Measurements from ENCODE around the gene SMIM44.

The SMIM44 gene

DNA sequence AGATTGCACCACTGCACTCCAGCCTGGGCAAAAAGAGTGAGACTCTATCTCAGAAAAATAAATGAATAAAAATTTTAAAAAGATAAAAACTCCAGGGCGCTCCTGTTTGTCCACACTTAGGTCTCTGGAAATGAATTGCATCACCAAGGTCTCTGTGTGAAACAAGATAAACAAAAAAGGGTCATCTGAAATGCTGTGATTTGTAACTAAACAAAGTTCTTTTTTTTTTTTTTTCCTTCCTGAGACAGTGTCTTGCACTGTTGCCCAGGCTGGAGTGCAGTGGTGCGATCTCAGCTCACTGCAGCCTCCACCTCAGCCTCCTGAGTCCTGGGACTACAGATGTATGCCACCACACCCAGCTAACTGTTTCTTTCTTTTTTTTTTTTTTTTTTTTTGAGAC is 34.4 kb upstream of the SMIM44 start (continued):
- TF ChIP-seq, protein P1, sequence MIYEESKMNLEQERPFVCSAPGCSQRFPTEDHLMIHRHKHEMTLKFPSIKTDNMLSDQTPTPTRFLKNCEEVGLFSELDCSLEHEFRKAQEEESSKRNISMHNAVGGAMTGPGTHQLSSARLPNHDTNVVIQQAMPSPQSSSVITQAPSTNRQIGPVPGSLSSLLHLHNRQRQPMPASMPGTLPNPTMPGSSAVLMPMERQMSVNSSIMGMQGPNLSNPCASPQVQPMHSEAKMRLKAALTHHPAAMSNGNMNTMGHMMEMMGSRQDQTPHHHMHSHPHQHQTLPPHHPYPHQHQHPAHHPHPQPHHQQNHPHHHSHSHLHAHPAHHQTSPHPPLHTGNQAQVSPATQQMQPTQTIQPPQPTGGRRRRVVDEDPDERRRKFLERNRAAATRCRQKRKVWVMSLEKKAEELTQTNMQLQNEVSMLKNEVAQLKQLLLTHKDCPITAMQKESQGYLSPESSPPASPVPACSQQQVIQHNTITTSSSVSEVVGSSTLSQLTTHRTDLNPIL (CRISPR knock-in tag; IDR thresholded peaks at IDR 0.05; ENCODE audit: low read depth) = no peak
- TF ChIP-seq, protein P2, sequence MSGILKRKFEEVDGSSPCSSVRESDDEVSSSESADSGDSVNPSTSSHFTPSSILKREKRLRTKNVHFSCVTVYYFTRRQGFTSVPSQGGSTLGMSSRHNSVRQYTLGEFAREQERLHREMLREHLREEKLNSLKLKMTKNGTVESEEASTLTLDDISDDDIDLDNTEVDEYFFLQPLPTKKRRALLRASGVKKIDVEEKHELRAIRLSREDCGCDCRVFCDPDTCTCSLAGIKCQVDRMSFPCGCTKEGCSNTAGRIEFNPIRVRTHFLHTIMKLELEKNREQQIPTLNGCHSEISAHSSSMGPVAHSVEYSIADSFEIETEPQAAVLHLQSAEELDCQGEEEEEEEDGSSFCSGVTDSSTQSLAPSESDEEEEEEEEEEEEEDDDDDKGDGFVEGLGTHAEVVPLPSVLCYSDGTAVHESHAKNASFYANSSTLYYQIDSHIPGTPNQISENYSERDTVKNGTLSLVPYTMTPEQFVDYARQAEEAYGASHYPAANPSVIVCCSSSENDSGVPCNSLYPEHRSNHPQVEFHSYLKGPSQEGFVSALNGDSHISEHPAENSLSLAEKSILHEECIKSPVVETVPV (CRISPR knock-in tag; IDR thresholded peaks at IDR 0.05) = no peak
- TF ChIP-seq ZNF8 (CRISPR knock-in tag; IDR thresholded peaks at IDR 0.05) (no peak), ZNF565 (CRISPR knock-in tag; conservative IDR thresholded peaks at IDR 0.05; ENCODE audit: low read depth) (no peak)

DNA sequence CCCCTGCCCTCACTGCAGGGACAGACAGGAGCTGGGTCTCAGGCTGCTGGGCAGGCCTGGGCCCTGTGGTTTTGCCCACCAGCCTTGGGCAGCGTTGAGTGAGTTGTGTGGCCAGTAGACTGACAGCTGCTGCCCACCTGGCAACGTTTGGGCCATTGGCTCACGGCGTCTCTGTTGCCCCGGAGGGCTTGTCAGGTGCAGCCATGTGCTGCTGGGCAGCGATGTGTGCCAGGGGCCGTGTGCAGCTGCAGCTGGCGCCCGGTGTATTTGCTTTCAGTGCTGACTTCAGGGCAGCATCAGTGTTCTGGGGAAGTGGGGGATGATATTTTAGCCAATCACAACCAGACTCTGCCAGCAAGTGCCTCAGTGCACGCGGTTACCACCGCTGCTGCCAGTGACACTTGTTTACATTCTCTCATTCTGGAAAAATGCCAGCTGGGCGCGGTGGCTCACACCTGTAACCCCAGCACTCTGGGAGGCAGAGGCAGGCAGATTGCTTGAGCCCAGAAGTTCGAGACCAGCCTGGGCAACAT is 33.5 kb upstream of the SMIM44 start:
- no peak for TF ChIP-seq ZNF565 (CRISPR knock-in tag; conservative IDR thresholded peaks at IDR 0.05; ENCODE audit: low read depth)
- TF ChIP-seq, protein P3, sequence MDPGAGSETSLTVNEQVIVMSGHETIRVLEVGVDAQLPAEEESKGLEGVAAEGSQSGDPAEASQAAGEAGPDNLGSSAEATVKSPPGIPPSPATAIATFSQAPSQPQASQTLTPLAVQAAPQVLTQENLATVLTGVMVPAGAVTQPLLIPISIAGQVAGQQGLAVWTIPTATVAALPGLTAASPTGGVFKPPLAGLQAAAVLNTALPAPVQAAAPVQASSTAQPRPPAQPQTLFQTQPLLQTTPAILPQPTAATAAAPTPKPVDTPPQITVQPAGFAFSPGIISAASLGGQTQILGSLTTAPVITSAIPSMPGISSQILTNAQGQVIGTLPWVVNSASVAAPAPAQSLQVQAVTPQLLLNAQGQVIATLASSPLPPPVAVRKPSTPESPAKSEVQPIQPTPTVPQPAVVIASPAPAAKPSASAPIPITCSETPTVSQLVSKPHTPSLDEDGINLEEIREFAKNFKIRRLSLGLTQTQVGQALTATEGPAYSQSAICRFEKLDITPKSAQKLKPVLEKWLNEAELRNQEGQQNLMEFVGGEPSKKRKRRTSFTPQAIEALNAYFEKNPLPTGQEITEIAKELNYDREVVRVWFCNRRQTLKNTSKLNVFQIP (CRISPR knock-in tag; IDR thresholded peaks at IDR 0.05; ENCODE audit: borderline replicate concordance, low read depth) = no peak
- TF ChIP-seq PPARA (CRISPR knock-in tag; IDR thresholded peaks at IDR 0.05; ENCODE audit: borderline replicate concordance) = no peak
- TF ChIP-seq ZC3H10 (CRISPR knock-in tag; IDR thresholded peaks at IDR 0.05) = no peak
- no peak for TF ChIP-seq ZFP30 (CRISPR knock-in tag; IDR thresholded peaks at IDR 0.05)
- TF ChIP-seq BACH2 (CRISPR knock-in tag; IDR thresholded peaks at IDR 0.05; ENCODE audit: borderline replicate concordance) = no peak
- TF ChIP-seq, protein P1 (CRISPR knock-in tag; IDR thresholded peaks at IDR 0.05; ENCODE audit: low read depth) = no peak
- no peak for TF ChIP-seq ARNTL (CRISPR knock-in tag; IDR thresholded peaks at IDR 0.05; ENCODE audit: borderline replicate concordance, low read depth)
- no peak for TF ChIP-seq ZNF70 (CRISPR knock-in tag; IDR thresholded peaks at IDR 0.05)
- TF ChIP-seq, protein P4, sequence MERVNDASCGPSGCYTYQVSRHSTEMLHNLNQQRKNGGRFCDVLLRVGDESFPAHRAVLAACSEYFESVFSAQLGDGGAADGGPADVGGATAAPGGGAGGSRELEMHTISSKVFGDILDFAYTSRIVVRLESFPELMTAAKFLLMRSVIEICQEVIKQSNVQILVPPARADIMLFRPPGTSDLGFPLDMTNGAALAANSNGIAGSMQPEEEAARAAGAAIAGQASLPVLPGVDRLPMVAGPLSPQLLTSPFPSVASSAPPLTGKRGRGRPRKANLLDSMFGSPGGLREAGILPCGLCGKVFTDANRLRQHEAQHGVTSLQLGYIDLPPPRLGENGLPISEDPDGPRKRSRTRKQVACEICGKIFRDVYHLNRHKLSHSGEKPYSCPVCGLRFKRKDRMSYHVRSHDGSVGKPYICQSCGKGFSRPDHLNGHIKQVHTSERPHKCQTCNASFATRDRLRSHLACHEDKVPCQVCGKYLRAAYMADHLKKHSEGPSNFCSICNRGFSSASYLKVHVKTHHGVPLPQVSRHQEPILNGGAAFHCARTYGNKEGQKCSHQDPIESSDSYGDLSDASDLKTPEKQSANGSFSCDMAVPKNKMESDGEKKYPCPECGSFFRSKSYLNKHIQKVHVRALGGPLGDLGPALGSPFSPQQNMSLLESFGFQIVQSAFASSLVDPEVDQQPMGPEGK (CRISPR knock-in tag; IDR thresholded peaks at IDR 0.05; ENCODE audit: borderline replicate concordance) = no peak
- no peak for TF ChIP-seq ISL1 (CRISPR knock-in tag; IDR thresholded peaks at IDR 0.05)
- no peak for ATAC-seq

DNA sequence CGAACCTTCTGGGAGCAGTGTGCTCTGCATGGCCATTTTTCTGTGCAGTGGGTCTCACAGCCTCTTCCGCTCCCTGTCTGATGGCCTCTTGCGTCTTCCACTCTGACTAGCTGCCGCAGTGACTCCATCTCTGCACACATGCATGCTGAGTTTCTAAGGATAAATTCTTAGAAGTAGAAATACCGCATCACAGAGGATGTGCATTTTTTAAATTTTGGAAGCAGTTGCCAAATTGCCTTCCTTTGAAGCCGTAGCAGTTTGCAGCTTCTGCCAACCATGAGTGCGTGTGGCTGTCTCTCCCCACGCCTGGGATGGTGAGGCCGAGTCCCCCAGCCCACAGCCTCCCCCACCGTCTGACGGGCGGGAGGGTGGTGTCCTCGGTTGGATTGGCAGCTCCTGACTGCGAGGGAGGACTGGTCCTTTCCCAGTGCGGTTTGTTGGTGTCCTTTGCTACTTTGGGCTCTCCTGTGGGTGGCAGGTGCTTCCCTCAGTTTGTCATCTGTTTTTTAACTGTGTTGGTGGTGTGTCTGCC is 32.7 kb upstream of the SMIM44 start:
- ATAC-seq = no peak
- TF ChIP-seq ZNF8 (CRISPR knock-in tag; IDR thresholded peaks at IDR 0.05) (no peak), RARB (CRISPR knock-in tag; IDR thresholded peaks at IDR 0.05) (no peak), TCF4 (CRISPR knock-in tag; IDR thresholded peaks at IDR 0.05; ENCODE audit: borderline replicate concordance) (no peak), CSDC2 (CRISPR knock-in tag; IDR thresholded peaks at IDR 0.05) (no peak), ESRRG (CRISPR knock-in tag; IDR thresholded peaks at IDR 0.05) (no peak), ZFP30 (CRISPR knock-in tag; IDR thresholded peaks at IDR 0.05) (no peak), BACH2 (CRISPR knock-in tag; IDR thresholded peaks at IDR 0.05; ENCODE audit: borderline replicate concordance) (no peak), ARNTL (CRISPR knock-in tag; IDR thresholded peaks at IDR 0.05; ENCODE audit: borderline replicate concordance, low read depth) (no peak), OSR1 (CRISPR knock-in tag; IDR thresholded peaks at IDR 0.05) (no peak), PPARA (CRISPR knock-in tag; IDR thresholded peaks at IDR 0.05; ENCODE audit: borderline replicate concordance) (no peak)
- TF ChIP-seq, protein P5, sequence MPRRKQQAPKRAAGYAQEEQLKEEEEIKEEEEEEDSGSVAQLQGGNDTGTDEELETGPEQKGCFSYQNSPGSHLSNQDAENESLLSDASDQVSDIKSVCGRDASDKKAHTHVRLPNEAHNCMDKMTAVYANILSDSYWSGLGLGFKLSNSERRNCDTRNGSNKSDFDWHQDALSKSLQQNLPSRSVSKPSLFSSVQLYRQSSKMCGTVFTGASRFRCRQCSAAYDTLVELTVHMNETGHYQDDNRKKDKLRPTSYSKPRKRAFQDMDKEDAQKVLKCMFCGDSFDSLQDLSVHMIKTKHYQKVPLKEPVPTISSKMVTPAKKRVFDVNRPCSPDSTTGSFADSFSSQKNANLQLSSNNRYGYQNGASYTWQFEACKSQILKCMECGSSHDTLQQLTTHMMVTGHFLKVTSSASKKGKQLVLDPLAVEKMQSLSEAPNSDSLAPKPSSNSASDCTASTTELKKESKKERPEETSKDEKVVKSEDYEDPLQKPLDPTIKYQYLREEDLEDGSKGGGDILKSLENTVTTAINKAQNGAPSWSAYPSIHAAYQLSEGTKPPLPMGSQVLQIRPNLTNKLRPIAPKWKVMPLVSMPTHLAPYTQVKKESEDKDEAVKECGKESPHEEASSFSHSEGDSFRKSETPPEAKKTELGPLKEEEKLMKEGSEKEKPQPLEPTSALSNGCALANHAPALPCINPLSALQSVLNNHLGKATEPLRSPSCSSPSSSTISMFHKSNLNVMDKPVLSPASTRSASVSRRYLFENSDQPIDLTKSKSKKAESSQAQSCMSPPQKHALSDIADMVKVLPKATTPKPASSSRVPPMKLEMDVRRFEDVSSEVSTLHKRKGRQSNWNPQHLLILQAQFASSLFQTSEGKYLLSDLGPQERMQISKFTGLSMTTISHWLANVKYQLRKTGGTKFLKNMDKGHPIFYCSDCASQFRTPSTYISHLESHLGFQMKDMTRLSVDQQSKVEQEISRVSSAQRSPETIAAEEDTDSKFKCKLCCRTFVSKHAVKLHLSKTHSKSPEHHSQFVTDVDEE (CRISPR knock-in tag; IDR thresholded peaks at IDR 0.05) = no peak
- TF ChIP-seq, protein P3 (CRISPR knock-in tag; IDR thresholded peaks at IDR 0.05; ENCODE audit: borderline replicate concordance, low read depth) = no peak

Measured in SK-N-SH treated with all-trans-retinoic acid at 6 μM for 48 hours (cell line).